Measurements from ENCODE around the gene TTLL11. TPM values are rescaled to one million over a fixed set of nuclear protein-coding genes. Genes with fewer than 3 reads are reported as not detected.

TTLL11 gene
- total and polyA plus RNA-seq, 2 of the 8 experiments (the other 6 are each of a cell fraction or from before 2014, with no cell fraction given): 0.56 to 0.80 TPM

- H4K91ac ChIP-seq (replicated peaks; ENCODE audit: insufficient read length, low read length): no peak overlapping the region
- WGBS, 2 experiments (ENCODE audit: extremely low coverage in 1 of 2, insufficient coverage in 1 of 2, insufficient read length in 1 of 2, insufficient replicate concordance in 2 of 2, low coverage in 1 of 2, low lambda C conversion rate in 2 of 2, missing lambda C conversion rate in 1 of 2): 86% methylated on average over 4 of the region's 4 CpGs; no CpG with 5 or more reads in 1 of the 2 experiments
- no peak overlapping the region for H2AK5ac ChIP-seq (ENCODE audit: low read depth, low read length)
- no peaks in the 10 kb centered on the region; the same call in 1 of the 2 replicates for H3K23me2 ChIP-seq (ENCODE audit: low read depth, low read length)
- no peak overlapping the region for H4K5ac ChIP-seq (ENCODE audit: insufficient read length, low read depth, low read length)
- no peak overlapping the region for H3K9ac ChIP-seq (replicated peaks in 1 of 4; ENCODE audit: extremely low read depth in 1 of 4, low read depth in 3 of 4, low read length in 3 of 4)
- no peak overlapping the region for H4K8ac ChIP-seq (ENCODE audit: extremely low read depth, insufficient read depth, low read length)
- H2AFZ ChIP-seq (ENCODE audit: low read length): no peak overlapping the region
- no peak for FAIRE-seq
- no peak overlapping the region for H3K4ac ChIP-seq (replicated peaks; ENCODE audit: insufficient read length, low read depth, low read length)
- no peak overlapping the region for H3K18ac ChIP-seq (ENCODE audit: extremely low read depth, low read length)
- no peaks in the 10 kb centered on the region for H3K79me2 ChIP-seq (ENCODE audit: control insufficient read depth in 1 of 2, insufficient read depth in 2 of 2, low read length in 2 of 2)
- H2BK20ac ChIP-seq (ENCODE audit: low read length): no peak overlapping the region
- no peaks in the 10 kb centered on the region; a peak in 1 of 7 replicates for H3K4me1 ChIP-seq (replicated peaks in 1 of 4; ENCODE audit: control insufficient read depth in 3 of 4, insufficient read depth in 4 of 4, low read length in 3 of 4)
- H3K27ac ChIP-seq (ENCODE audit: low read depth, low read length): no peak overlapping the region
- H3K56ac ChIP-seq (replicated peaks; ENCODE audit: insufficient read length, low read depth, low read length): no peak overlapping the region
- H2BK15ac ChIP-seq (ENCODE audit: low read length): no peak overlapping the region
- H3K27me3 ChIP-seq (replicated peaks in 1 of 4; ENCODE audit: control insufficient read depth in 3 of 4, extremely low read depth in 1 of 4, insufficient read depth in 3 of 4, low read length in 3 of 4): no peaks in the 10 kb centered on the region; a peak in 2 of 7 replicates
- H3K36me3 ChIP-seq (ENCODE audit: control insufficient read depth in 2 of 4, insufficient read depth in 4 of 4, low read length in 3 of 4): no peaks in the 10 kb centered on the region
- no peak overlapping the region for H3K4me3 ChIP-seq (ENCODE audit: extremely low read depth in 1 of 4, insufficient read depth in 2 of 4, low read depth in 3 of 4, low read length in 4 of 4)
- H3K23ac ChIP-seq (ENCODE audit: insufficient read length): no peak overlapping the region
- no peak overlapping the region for H3K4me2 ChIP-seq (ENCODE audit: insufficient read depth in 1 of 2, low read depth in 2 of 2, low read length in 2 of 2)
- H3K79me1 ChIP-seq (ENCODE audit: low read depth, low read length): no peaks in the 10 kb centered on the region
- DNase-seq (ENCODE audit: low read depth in 1 of 2, low spot score in 2 of 2): no peak
- TF ChIP-seq HDAC6 (IDR thresholded peaks at IDR 0.05; ENCODE audit: low read depth, low read length) (no peak), ATF3 (IDR thresholded peaks at IDR 0.05; ENCODE audit: insufficient read depth, low read depth, low read length) (no peak), CTCF (IDR thresholded peaks at IDR 0.05; ENCODE audit: control extremely low read depth in 1 of 3, insufficient read depth in 1 of 3, low read depth in 1 of 3, low read length in 3 of 3) (no peak), SUZ12 (IDR thresholded peaks at IDR 0.05; ENCODE audit: low read length) (no peak), RBBP5 (IDR thresholded peaks at IDR 0.05; ENCODE audit: borderline replicate concordance, low read depth, low read length) (no peak), CREB1 (IDR thresholded peaks at IDR 0.05) (no peak), BCL11A (IDR thresholded peaks at IDR 0.05; ENCODE audit: low read depth in 2 of 2, low read length in 2 of 2) (no peak), JUN (IDR thresholded peaks at IDR 0.05; ENCODE audit: low read depth, low read length) (no peak), FOSL1 (IDR thresholded peaks at IDR 0.05; ENCODE audit: insufficient read depth, low read depth, low read length) (no peak), CTBP2 (IDR thresholded peaks at IDR 0.05; ENCODE audit: borderline replicate concordance, insufficient read depth, insufficient read length, low read length) (no peak), BACH1 (IDR thresholded peaks at IDR 0.05; ENCODE audit: low read length) (no peak)
- H4K20me1 ChIP-seq (replicated peaks in 1 of 2; ENCODE audit: control insufficient read depth in 1 of 2, insufficient read depth in 2 of 2, low read length in 2 of 2): no peaks in the 10 kb centered on the region
- ChIA-PET CTCF (ENCODE audit: partially characterized antibody) (interaction anchor here (0.8 to 1.2 kb wide), 2 partner anchors 12 to 185 kb away, joined by 3 to 5 read pairs; no protein-coding TSS in a partner anchor), POLR2A (ENCODE audit: partially characterized antibody) (no interaction called here)
- no peak overlapping the region for H2BK120ac ChIP-seq (replicated peaks; ENCODE audit: low read depth, low read length)
- H2BK5ac ChIP-seq (ENCODE audit: low read depth, low read length): no peak overlapping the region
- no peak overlapping the region for H3K14ac ChIP-seq (ENCODE audit: insufficient read length)
- no peaks in the 10 kb centered on the region for H3K9me3 ChIP-seq (ENCODE audit: insufficient read depth in 2 of 2, low read depth in 1 of 2, low read length in 1 of 2)
- no peak overlapping the region for H2BK12ac ChIP-seq (ENCODE audit: low read depth, low read length)
Measured at GRCh38 chr9:121924700-121925099, 168.4 kb downstream of the TTLL11 start.

Measured in H1 (cell line).